ENCODE results near the gene PRKAR2B.

The PRKAR2B gene

GRCh38 chr7:107113866-107114265 lies 69.4 kb downstream of the PRKAR2B start:
- TF ChIP-seq CTCF (conservative IDR thresholded peaks at IDR 0.05; ENCODE audit: low read length), result no peak
- H3K4me3 ChIP-seq (ENCODE audit: low read length), result no peak overlapping the region
- no peak for DNase-seq (ENCODE audit: low read depth)

- no peak overlapping the region for H3K4me3 ChIP-seq (ENCODE audit: low read length)
- TF ChIP-seq CTCF (conservative IDR thresholded peaks at IDR 0.05; ENCODE audit: low read length), result no peak
Observed at GRCh38 chr7:107115114-107115513, 70.6 kb downstream of the PRKAR2B start.

GRCh38 chr7:107115762-107116540 lies 71.4 kb downstream of the PRKAR2B start:
- no peak for DNase-seq (ENCODE audit: low read depth)
- H3K4me3 ChIP-seq (ENCODE audit: low read length), result no peak overlapping the region
- no peak for TF ChIP-seq CTCF (conservative IDR thresholded peaks at IDR 0.05; ENCODE audit: low read length)

More at GRCh38 chr7:107115114-107115513, 70.6 kb downstream of the PRKAR2B start:
- no peak for DNase-seq (ENCODE audit: low read depth)

- peak; percentile 44 for DNase-seq (ENCODE audit: low read depth)
- H3K4me3 ChIP-seq (ENCODE audit: low read length), result no peak overlapping the region
- TF ChIP-seq CTCF (conservative IDR thresholded peaks at IDR 0.05; ENCODE audit: low read length), result no peak
Observed at GRCh38 chr7:107118109-107118900, 73.8 kb downstream of the PRKAR2B start.

GRCh38 chr7:107119376-107120105 lies 75.0 kb downstream of the PRKAR2B start:
- DNase-seq (ENCODE audit: low read depth), result no peak
- no peak overlapping the region for H3K4me3 ChIP-seq (ENCODE audit: low read length)
- no peak for TF ChIP-seq CTCF (conservative IDR thresholded peaks at IDR 0.05; ENCODE audit: low read length)

- TF ChIP-seq CTCF (conservative IDR thresholded peaks at IDR 0.05; ENCODE audit: low read length), result no peak
- no peak overlapping the region for H3K4me3 ChIP-seq (ENCODE audit: low read length)
- DNase-seq (ENCODE audit: low read depth), result peak; percentile 14
Observed at GRCh38 chr7:107122486-107122911, 78.0 kb downstream of the PRKAR2B start.

Measured in AG10803 (cell line).